Stomach (tissue), 4 donors: ENCODE measurements around the gene AIG1.

Experiments
- EP300 ChIP-seq: sonication (generic); formaldehyde crosslinking; IDR thresholded peaks from one replicate; pipeline ENCODE4 v1.6.1; 2017; ENCODE audit warnings: antibody characterized with exemption
- POLR2AphosphoS5 ChIP-seq, 3 donors: sonication (generic); formaldehyde crosslinking; IDR thresholded peaks; one replicate each; pipeline ENCODE4 v1.6.1; 2016; ENCODE audit warnings: antibody characterized with exemption in 3 of 3

DNA sequence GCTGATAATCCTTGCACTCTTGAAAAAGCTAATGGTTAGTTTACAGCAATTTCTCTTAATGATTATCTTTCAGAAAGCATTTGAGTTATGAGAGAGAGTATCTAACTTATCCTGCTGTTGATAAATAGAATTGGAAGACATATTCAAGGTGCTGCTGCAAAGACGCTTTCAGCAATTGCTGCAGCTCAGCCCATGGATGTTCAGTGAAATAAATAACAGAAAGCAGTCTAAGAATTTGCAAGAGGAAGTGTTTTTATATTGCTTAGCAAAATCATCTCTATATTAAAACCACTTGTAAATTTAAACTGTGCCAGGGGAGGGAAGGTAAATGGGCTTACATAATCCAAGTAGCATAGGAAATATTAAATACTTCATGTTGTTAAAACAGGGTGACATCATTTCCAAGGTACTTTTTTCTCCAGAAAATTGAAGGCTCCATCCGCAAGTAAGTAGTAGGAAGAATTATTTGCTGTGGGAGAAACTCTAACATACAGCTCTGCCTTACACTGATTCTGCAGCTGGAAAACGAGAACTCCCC, 201.3 kb downstream of the AIG1 start:
- no peak for TF ChIP-seq EP300
- no peak for TF ChIP-seq POLR2AphosphoS5 (IDR thresholded peaks at IDR 0.05)
